ENCODE data around the gene SEMA3D.

Gene SEMA3D

GRCh38 chr7:84971360-84971759, 215.5 kb downstream of the SEMA3D start:
- no peak for DNase-seq (ENCODE audit: low spot score)
- H3K27ac ChIP-seq = no peak overlapping the region
- CTCF ChIA-PET = interaction anchor here (0.5 kb wide), 1 partner anchor 15 kb away, joined by 5 read pairs; no protein-coding TSS in a partner anchor
- TF ChIP-seq CTCF (conservative IDR thresholded peaks at IDR 0.05; ENCODE audit: low read depth) = no peak
- POLR2A ChIA-PET (ENCODE audit: low non-redundant PET) = no interaction called here

- POLR2A ChIA-PET (ENCODE audit: low non-redundant PET) = no interaction called here
- TF ChIP-seq CTCF (conservative IDR thresholded peaks at IDR 0.05; ENCODE audit: low read depth) = no peak
- DNase-seq (ENCODE audit: low spot score) = no peak
- H3K27ac ChIP-seq = no peak overlapping the region
- CTCF ChIA-PET = interaction anchor here (0.6 kb wide), 1 partner anchor 772 kb away, joined by 7 read pairs; no protein-coding TSS in a partner anchor
These were observed 216.2 kb downstream of the SEMA3D start for GRCh38 chr7:84970670-84971069.

DNA sequence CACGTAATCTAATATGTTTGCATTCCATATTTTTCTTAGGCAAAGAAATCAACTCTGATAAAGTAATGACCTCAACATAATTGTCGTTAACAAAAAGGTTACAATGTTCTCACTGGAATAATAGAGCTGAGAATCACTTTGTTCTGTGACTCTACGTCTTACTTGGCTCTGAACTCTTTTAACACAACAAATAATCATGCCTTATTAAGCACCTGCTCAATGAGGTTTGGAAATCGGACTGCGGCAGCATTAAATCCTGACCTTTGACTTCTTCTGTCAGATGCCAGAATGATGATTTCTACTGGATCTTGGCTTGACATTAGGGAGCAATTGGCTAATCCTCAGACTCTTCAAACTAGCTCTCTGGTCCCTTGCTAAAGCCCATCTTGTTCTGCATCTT, 233.6 kb downstream of the SEMA3D start:
- H3K27ac ChIP-seq = no peak overlapping the region
- ChIA-PET POLR2A (ENCODE audit: low non-redundant PET) (no interaction called here), CTCF (no interaction called here)
- no peak for DNase-seq (ENCODE audit: low spot score)
- TF ChIP-seq CTCF (conservative IDR thresholded peaks at IDR 0.05; ENCODE audit: low read depth) = no peak

DNA sequence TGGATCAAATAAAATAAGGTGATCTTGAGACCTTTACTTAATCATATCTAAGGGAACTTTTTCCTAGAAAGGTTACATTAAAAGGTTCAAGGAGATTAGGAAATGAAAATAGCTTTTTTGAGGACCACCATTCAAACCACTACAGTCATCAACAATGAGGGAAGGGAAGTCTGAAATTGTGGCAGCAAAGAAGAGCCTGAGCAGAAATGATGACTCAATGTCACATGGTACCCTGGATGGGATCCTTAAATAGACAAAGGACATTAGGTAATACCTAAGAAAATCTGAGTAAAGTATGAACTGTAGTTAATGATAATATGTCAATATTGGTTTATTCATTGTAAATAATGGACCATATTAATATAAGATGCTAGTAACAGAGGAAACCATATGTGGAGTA, 236.0 kb downstream of the SEMA3D start:
- no peak overlapping the region for H3K27ac ChIP-seq
- DNase-seq (ENCODE audit: low spot score) = no peak
- no peak for TF ChIP-seq CTCF (conservative IDR thresholded peaks at IDR 0.05; ENCODE audit: low read depth)
- POLR2A ChIA-PET (ENCODE audit: low non-redundant PET) = no interaction called here
- CTCF ChIA-PET = no interaction called here

GRCh38 chr7:84949501-84949900, 237.4 kb downstream of the SEMA3D start:
- no peak for TF ChIP-seq CTCF (conservative IDR thresholded peaks at IDR 0.05; ENCODE audit: low read depth)
- CTCF ChIA-PET = interaction anchor here (0.7 kb wide), 1 partner anchor 881 kb away, joined by 3 read pairs; no protein-coding TSS in a partner anchor
- H3K27ac ChIP-seq = no peak overlapping the region

GRCh38 chr7:84949067-84949466, 237.8 kb downstream of the SEMA3D start:
- no peak for TF ChIP-seq CTCF (conservative IDR thresholded peaks at IDR 0.05; ENCODE audit: low read depth)
- DNase-seq (ENCODE audit: low spot score) = no peak
- CTCF ChIA-PET = interaction anchor here (0.7 kb wide), 1 partner anchor 881 kb away, joined by 3 read pairs; no protein-coding TSS in a partner anchor
- POLR2A ChIA-PET (ENCODE audit: low non-redundant PET) = no interaction called here
- no peak overlapping the region for H3K27ac ChIP-seq

More at GRCh38 chr7:84949501-84949900, 237.4 kb downstream of the SEMA3D start:
- no peak for DNase-seq (ENCODE audit: low spot score)
- POLR2A ChIA-PET (ENCODE audit: low non-redundant PET) = no interaction called here

- ChIA-PET CTCF (no interaction called here), POLR2A (ENCODE audit: low non-redundant PET) (no interaction called here)
- no peak for TF ChIP-seq CTCF (conservative IDR thresholded peaks at IDR 0.05; ENCODE audit: low read depth)
These were observed 238.2 kb downstream of the SEMA3D start for GRCh38 chr7:84948634-84949033.

More at GRCh38 chr7:84948634-84949033, 238.2 kb downstream of the SEMA3D start:
- DNase-seq (ENCODE audit: low spot score) = no peak
- H3K27ac ChIP-seq = no peak overlapping the region

Measured in RWPE1 (cell line).